HCT116 (cell line): ENCODE measurements around the gene DEPDC5.

Source experiments
- ATF3 ChIP-seq: IDR thresholded peaks from 2 replicates; pipeline ENCODE4 v1.6.1; 2012
- CTCF ChIP-seq, 3 experiments: fragments of 200-600 bp in 1 of 3; sonication (generic) in 1 of 3; IDR thresholded peaks in 2 of 3; conservative IDR thresholded peaks in 1 of 3; 2 replicates each; pipeline ENCODE4 v1.5.1; 2012 to 2017; ENCODE audit warnings: low read depth in 2 of 3, low read length in 2 of 3, antibody characterized with exemption in 1 of 3, borderline replicate concordance in 1 of 3, control low read depth in 1 of 3, mild to moderate bottlenecking in 1 of 3, mixed read lengths in 1 of 3, mixed run types in 1 of 3, moderate library complexity in 1 of 3; ENCODE audit not compliant: insufficient read depth in 1 of 3
- EGR1 ChIP-seq: IDR thresholded peaks from 2 replicates; pipeline ENCODE4 v1.6.1; 2012; ENCODE audit warnings: low read depth
- ELF1 ChIP-seq: IDR thresholded peaks from 2 replicates; pipeline ENCODE4 v1.6.1; 2012; ENCODE audit warnings: low read depth, borderline replicate concordance
- EZH2 ChIP-seq: fragments of 200-600 bp; sonication (generic); IDR thresholded peaks from 2 replicates; pipeline ENCODE4 v1.6.1; 2017; ENCODE audit warnings: antibody characterized with exemption, mixed run types
- FOSL1 ChIP-seq: IDR thresholded peaks from 2 replicates; pipeline ENCODE4 v1.6.1; 2012; ENCODE audit warnings: low read depth
- MAX ChIP-seq: IDR thresholded peaks from 2 replicates; pipeline ENCODE4 v1.6.1; 2012
- POLR2A ChIP-seq: IDR thresholded peaks from 2 replicates; pipeline ENCODE4 v1.7.0; 2011; ENCODE audit warnings: borderline replicate concordance; ENCODE audit not compliant: insufficient read depth, insufficient read length; ENCODE audit errors: extremely low read depth
- SIN3A ChIP-seq: IDR thresholded peaks from 2 replicates; pipeline ENCODE4 v1.6.1; 2012; ENCODE audit warnings: low read depth
- ZNF274 ChIP-seq: fragments of 200-500 bp; sonication (Bioruptor generic); IDR thresholded peaks from 2 replicates; pipeline ENCODE4 v1.6.1; 2014; ENCODE audit warnings: mild to moderate bottlenecking, low read depth, low read length, inconsistent platforms

GRCh38 chr22:31776231-31776630, 22.4 kb downstream of the DEPDC5 start:
- TF ChIP-seq POLR2A (no peak), EGR1 (no peak), CTCF (IDR thresholded peaks at IDR 0.05 in 2 of 3, conservative IDR thresholded peaks at IDR 0.05 in 1 of 3; ENCODE audit: borderline replicate concordance in 1 of 3, insufficient read depth in 1 of 3, low read depth in 2 of 3, low read length in 2 of 3) (no peak), MAX (no peak), ATF3 (no peak), SIN3A (no peak), EZH2 (no peak), ZNF274 (no peak), ELF1 (no peak), FOSL1 (no peak)
